ENCODE data around the gene GTPBP8. TPM values are rescaled to one million over a fixed set of nuclear protein-coding genes. Genes with fewer than 3 reads are reported as not detected.

GTPBP8 gene
- polyA plus RNA-seq, 1 donor from 2014 or later, result 32.4 TPM

GRCh38 chr3:113019182-113020137, 28.7 kb downstream of the GTPBP8 start:
- Histone ChIP-seq H3K27ac (ENCODE audit: low read length) (peak overlapping the region; percentile 89), H3K4me2 (ENCODE audit: low read length) (peak overlapping the region; percentile 75), H3K9me3 (ENCODE audit: low read length) (no peaks in the 10 kb centered on the region), H3K9ac (ENCODE audit: low read length) (peak overlapping the region; percentile 88), H3F3A (ENCODE audit: insufficient read depth, low read length, poor library complexity, severe bottlenecking) (no peaks in the 10 kb centered on the region), H3K79me2 (replicated peaks; ENCODE audit: insufficient read depth, low read length) (peaks cover 46% of the 10 kb centered on the region), H3K27me3 (ENCODE audit: insufficient read depth, low read depth, low read length) (no peaks in the 10 kb centered on the region), H3K36me3 (ENCODE audit: insufficient read depth, low read length) (no peaks in the 10 kb centered on the region), H4K20me1 (ENCODE audit: insufficient read depth) (no peaks in the 10 kb centered on the region), H2AFZ (ENCODE audit: low read depth, low read length) (peak overlapping the region; percentile 71), H3K4me3 (ENCODE audit: low read length) (peak overlapping the region; percentile 82), H3K9me2 (ENCODE audit: insufficient read depth, low read length) (no peaks in the 10 kb centered on the region)
- peak; percentile 90 for TF ChIP-seq MXI1 (conservative IDR thresholded peaks at IDR 0.05; ENCODE audit: poor library complexity, severe bottlenecking)
- TF ChIP-seq CTCF (IDR thresholded peaks at IDR 0.05; ENCODE audit: poor library complexity, severe bottlenecking), result no peak
- TF ChIP-seq SMC3 (conservative IDR thresholded peaks at IDR 0.05; ENCODE audit: poor library complexity), result no peak
- TF ChIP-seq EP300 (conservative IDR thresholded peaks at IDR 0.05; ENCODE audit: poor library complexity, severe bottlenecking), result peak; percentile 29
- peak; percentile 22 for TF ChIP-seq RAD21 (conservative IDR thresholded peaks at IDR 0.05)
- TF ChIP-seq TAF1 (IDR thresholded peaks at IDR 0.05; ENCODE audit: low read depth), result peak; percentile 49
- TF ChIP-seq REST (IDR thresholded peaks at IDR 0.05; ENCODE audit: borderline replicate concordance), result peak; percentile 65
- peak; percentile 88 for TF ChIP-seq POLR2AphosphoS5 (IDR thresholded peaks at IDR 0.05)
- no peak for TF ChIP-seq EZH2 (IDR thresholded peaks at IDR 0.05; ENCODE audit: borderline replicate concordance, insufficient read depth, low read length, poor library complexity, severe bottlenecking)

GRCh38 chr3:113021471-113021870, 30.7 kb downstream of the GTPBP8 start:
- Histone ChIP-seq H3K36me3 (ENCODE audit: insufficient read depth, low read length) (no peaks in the 10 kb centered on the region), H3F3A (ENCODE audit: insufficient read depth, low read length, poor library complexity, severe bottlenecking) (no peaks in the 10 kb centered on the region), H2AFZ (ENCODE audit: low read depth, low read length) (no peak overlapping the region), H4K20me1 (ENCODE audit: insufficient read depth) (no peaks in the 10 kb centered on the region), H3K27ac (ENCODE audit: low read length) (no peak overlapping the region), H3K9me3 (ENCODE audit: low read length) (no peaks in the 10 kb centered on the region), H3K27me3 (ENCODE audit: insufficient read depth, low read depth, low read length) (no peaks in the 10 kb centered on the region), H3K9me2 (ENCODE audit: insufficient read depth, low read length) (no peaks in the 10 kb centered on the region), H3K4me2 (ENCODE audit: low read length) (no peak overlapping the region), H3K4me3 (ENCODE audit: low read length) (no peak overlapping the region), H3K9ac (ENCODE audit: low read length) (no peak overlapping the region), H3K79me2 (replicated peaks; ENCODE audit: insufficient read depth, low read length) (peaks cover 31% of the 10 kb centered on the region)
- no peak for TF ChIP-seq RAD21 (conservative IDR thresholded peaks at IDR 0.05)
- no peak for TF ChIP-seq TAF1 (IDR thresholded peaks at IDR 0.05; ENCODE audit: low read depth)
- no peak for TF ChIP-seq SMC3 (conservative IDR thresholded peaks at IDR 0.05; ENCODE audit: poor library complexity)
- no peak for TF ChIP-seq CTCF (IDR thresholded peaks at IDR 0.05; ENCODE audit: poor library complexity, severe bottlenecking)
- TF ChIP-seq EZH2 (IDR thresholded peaks at IDR 0.05; ENCODE audit: borderline replicate concordance, insufficient read depth, low read length, poor library complexity, severe bottlenecking), result no peak
- TF ChIP-seq POLR2AphosphoS5 (IDR thresholded peaks at IDR 0.05), result no peak
- no peak for TF ChIP-seq EP300 (conservative IDR thresholded peaks at IDR 0.05; ENCODE audit: poor library complexity, severe bottlenecking)
- no peak for TF ChIP-seq MXI1 (conservative IDR thresholded peaks at IDR 0.05; ENCODE audit: poor library complexity, severe bottlenecking)
- TF ChIP-seq REST (IDR thresholded peaks at IDR 0.05; ENCODE audit: borderline replicate concordance), result no peak

All from neural cell (in vitro differentiated cells).